ENCODE data around the gene HYPK.
"Not testable (repeated sequence)": the region's sequence is repeated elsewhere in the genome, so short reads cannot be mapped to it uniquely, and the experiment has no call there.

HYPK gene

DNA sequence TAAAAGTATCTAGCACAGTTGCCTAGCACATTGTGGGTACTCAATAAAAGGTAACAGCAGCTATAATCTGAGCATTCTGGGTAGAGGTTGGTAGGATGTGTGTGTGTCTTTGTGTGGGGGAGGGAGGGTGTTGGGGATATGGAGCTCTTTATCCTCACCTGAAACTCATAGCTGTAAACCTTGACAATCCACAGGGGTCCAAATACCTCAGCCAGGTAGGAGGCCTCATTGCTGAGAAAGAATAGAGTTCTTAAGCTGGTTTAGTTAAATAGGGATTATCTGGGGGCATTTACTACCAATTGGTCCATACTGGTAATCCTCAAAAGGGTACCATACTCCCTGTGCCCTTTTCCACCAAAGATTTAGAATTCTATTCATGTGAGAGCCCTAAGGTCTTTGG, 4.4 kb upstream of the HYPK start:
- DNase-seq (ENCODE audit: low read depth), result no peak

DNA sequence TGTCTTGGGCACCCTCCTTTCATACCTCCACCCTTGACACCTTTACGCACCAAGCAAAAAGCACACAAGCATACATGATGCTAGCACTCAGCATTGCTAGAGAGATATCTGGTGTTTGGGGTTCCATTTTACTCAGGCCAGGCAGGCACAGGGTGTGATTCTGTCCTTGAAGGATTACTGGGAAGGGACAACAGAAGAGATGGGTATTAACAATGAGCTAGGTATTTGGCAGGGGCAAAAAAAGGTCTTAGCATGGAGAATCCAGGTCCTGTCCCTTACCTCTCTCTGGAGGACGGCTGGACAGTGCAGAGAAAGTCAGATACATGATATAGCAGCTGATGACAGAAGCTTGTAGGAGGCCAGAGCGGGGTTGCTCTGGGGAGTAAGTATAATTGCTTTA, 3.8 kb upstream of the HYPK start:
- no peak for DNase-seq (ENCODE audit: low read depth)

DNA sequence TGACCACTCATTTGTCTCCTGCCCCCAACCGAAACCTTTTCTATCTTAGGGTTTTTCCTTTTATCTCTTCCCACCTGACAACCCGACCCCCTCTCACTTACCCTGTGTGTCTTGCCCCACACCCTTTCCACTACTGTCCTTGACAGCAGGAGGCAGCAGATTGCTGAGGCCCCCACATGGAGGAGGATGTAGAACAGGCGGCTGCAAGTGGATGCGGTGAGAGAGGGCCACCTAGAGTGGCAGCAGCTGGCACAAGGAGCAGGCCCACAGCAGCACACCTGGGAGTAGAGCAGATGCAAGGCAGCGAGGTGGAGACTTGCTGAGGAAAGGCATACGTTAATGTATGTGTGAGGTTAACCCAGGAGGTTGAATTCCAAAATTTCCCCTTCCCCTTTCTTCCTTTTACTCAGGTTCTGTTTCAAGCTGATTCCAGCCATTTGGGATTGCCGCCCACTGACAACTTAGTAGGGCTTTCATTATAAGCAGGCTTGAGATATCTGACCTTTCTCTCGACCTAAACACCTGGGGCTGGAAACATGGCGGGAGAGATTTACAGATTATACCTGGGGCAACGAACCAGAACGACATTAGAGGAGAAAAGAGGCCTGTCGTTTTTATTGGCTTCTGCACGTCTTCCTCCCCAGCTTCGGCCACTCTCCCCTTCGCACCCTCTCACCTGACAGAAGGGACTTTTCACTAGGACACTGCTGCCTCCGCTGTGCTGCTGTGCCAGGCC, 1.0 kb upstream of the HYPK start:
- DNase-seq (ENCODE audit: low read depth), result no peak

DNA sequence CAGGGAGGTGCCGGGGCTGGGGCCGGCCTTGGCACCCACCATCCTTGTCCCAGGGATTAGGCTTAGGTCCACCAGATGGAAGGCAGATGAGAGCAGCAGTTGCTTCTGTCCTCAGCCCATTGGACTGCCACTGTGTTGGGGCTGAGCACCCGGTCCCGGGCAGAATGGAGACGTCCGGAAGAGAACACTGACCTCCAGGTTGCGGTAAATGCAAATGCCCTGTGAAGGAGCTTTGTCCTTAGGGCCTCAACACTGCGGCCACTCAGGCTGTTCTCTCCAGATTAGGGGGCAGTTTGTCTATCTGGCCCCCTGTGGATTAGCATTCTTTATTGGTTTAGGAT, 484 bp upstream of the HYPK start, which contains the start of gene SERINC4:
Gene SERINC4 (minus strand): TSS at position 276 of the 341 bp plus-strand sequence. CDS start 234 bp downstream, at position 42.
- no peak for DNase-seq (ENCODE audit: low read depth)

DNA sequence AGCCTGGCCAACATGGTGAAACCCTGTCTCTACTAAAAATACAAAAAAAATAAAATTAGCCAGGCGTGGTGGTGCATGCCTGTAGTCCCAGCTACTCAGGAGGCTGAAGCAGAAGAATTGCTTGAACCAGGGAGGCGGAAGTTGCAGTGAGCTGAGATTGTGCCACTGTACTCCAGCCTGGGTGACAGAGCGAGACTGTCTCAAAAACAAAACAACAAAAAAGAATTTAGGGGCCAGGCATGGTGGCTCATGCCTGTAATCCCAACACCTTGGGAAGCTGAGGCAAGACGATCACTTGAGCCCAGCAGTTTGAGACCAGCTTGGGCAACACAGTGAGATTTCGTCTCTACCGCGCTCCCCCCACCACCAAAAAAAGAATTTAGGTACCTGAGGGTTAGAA, 2.3 kb downstream of the HYPK start:
- not testable (repeated sequence) for DNase-seq (ENCODE audit: low read depth)

DNA sequence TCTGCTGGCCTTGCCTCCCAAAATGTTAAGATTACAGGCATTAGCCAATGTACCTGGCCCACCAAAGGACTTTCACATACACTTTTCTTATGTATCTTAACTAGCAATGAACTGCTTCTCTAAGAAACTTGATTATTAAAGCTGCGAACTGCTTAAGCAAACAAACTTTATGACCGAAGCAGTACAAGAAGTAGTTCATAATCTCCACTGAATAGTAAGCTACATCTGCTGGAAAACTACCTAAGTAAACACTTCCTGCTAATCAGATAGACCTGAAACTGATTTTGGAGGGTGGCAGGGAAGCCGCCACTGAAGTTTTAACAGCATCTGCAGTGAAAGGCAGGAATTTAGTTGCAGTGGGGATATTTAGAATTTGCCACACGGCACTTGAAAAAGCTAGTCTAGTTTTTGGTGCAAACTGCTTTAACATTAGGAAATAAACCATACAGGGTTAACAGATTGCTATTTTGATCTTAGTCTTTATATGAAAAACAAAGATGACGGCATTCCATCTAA, 8.1 kb downstream of the HYPK start:
- DNase-seq (ENCODE audit: low read depth), result no peak

DNA sequence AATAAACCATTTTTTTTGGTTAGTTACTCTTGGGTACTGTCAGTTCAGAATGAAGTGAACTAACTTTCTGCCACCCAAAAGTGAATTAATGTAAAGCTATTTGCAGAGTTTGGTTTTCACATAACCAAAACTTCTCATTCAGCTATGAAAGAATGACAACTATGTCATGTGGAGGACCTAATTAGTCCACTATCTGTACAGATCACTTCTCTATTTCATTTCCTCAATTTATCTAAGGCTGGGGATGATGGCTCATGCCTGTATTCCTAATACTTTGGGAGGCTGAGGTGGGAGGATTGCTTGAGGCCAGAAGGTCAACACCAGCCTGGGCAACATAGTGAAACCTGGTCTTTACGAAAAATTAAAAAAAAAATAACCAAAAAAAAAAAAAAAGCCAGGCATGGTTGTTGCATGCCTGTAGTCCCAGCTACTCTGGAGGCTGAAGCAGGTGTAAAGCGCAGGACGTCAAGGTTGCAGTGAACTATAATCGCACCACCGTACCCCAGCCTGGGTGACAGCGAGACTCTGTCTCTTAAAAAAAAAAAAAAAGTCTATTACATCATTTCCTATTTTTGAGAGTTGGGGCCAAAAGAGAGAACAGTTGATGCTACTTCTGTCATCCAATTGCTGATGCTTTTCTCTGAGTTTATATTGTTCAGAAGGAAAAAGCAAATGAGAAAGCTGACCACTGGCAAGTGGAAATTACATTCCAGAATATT, 8.7 kb downstream of the HYPK start:
- DNase-seq (ENCODE audit: low read depth), result no peak

DNA sequence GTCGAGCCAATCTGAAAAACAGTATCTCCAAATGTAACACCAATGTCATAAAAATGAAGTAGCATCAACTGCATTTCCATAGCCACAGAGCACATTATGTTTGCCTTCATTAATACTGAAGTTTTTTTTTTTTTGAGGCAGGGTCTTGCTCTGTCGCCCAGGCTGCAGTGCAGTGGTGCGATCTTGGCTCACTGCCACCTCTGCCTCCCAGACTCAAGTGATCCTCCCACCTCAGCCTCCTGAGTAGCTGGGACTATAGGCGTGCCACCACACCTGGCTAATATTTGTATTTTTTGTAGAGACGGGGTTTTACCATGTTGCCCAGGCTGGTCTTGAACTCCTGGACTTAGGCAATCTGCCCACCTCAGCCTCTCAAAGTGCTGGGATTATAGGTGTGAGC, 14.7 kb downstream of the HYPK start:
- DNase-seq (ENCODE audit: low read depth), result not testable (repeated sequence)

DNA sequence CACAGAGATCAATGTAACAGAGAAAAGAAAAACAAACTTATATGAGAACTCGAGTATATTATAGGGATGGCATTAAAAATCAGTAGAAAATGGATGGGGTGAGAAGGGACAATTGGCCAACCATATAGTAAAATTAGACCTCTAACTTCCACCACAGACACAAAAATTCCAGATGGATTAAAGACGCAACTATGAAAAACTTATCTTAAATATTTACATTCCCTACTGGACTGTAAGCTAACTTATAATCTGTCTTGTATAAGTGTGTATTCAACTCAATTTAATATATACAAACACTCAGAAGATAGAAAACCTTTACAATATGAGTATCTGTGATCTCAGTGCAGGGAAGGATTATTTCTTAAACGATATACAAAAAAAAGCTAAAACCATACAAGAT, 21.1 kb downstream of the HYPK start:
- DNase-seq (ENCODE audit: low read depth), result no peak

DNA sequence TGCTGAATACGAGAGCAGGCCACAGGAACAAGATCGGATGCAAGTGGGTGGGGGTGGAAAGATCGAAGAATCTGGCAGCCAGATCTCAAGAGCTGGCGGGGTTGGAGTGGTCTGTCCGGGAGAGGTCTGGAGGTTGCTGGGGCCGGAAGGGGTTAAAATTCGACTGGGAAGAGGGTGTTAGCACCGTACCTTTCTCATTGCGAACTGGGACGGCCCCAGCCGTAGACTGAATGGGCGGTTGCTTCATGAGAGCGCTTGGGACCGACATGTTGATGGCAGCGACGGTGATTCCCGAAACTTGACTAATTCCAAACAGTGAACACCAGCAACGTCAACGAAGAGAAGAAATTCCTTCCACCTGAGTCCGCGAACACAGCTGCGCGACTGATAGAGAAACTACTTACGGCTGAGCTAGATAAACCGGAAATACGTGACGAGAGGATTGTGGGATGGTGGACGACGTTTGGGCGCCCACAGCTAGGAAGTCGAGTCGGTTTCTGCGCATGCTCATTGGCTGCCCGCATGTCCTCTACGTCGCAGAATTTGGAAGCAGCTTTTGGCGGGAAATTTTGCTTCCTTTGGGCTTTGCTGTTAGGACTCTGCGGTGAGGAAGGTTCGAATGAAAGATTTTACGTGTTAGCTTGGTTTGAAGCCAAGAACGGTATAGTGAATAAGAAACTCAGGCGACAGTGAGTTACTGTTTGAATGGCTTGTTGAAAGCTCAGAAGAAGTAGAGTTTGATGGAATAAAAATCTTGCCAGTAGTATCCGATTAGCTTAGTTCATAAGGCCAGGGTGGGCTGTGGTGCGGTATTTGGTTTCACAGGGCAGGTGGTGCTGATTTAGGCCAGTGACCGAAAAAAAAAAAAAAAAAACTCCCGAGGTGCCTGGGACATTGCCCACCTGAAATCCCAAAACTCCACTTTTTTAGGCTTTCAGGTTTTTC, 24.2 kb downstream of the HYPK start, which contains the start of gene MFAP1:
Gene MFAP1 (minus strand): TSS at position 389 of the 945 bp plus-strand sequence. CDS start 121 bp downstream, at position 268.
- DNase-seq (ENCODE audit: low read depth), result peak; percentile 78

DNA sequence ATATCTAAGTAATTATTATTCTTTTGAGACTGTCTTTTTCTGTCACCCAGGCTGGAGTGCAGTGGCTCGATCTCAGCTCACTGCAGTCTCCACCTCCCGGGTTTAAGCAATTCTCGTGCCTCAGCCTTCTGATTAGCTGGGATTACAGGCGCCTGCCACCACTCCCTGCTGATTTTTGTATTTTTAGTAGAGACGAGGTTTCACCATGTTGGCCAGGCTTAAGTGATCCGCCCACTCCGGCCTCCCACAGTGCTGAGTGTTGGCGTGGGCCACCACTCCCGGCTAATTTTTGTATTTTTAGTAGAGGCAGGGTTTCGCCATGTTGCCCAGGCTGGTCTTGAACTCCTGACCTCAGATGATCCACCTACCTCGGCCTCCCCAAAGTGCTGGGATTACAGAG, 24.9 kb downstream of the HYPK start:
- not testable (repeated sequence) for DNase-seq (ENCODE audit: low read depth)

DNA sequence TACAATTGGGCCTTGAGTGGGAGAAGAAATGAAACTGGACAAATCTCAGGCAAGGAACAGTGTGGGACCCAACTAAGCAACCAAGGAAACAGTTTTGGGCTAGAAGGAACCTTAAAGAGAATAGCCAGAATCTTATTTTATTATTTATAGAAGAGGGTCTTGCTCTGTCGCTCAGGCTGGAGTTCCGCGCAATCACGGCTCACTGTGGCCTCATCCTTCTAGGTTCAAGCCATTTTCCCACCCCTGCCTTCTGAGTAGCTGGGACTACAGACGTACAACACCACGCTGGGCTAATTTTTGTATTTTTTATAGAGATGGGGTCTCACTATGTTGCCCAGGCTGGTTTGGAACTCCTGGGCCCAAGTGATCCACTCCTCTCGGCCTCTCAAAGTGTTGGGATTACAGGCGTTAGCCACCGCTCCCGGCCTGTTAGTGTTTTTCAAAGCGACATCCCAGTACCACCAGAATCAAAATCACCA, 25.7 kb downstream of the HYPK start:
- DNase-seq (ENCODE audit: low read depth), result no peak

DNA sequence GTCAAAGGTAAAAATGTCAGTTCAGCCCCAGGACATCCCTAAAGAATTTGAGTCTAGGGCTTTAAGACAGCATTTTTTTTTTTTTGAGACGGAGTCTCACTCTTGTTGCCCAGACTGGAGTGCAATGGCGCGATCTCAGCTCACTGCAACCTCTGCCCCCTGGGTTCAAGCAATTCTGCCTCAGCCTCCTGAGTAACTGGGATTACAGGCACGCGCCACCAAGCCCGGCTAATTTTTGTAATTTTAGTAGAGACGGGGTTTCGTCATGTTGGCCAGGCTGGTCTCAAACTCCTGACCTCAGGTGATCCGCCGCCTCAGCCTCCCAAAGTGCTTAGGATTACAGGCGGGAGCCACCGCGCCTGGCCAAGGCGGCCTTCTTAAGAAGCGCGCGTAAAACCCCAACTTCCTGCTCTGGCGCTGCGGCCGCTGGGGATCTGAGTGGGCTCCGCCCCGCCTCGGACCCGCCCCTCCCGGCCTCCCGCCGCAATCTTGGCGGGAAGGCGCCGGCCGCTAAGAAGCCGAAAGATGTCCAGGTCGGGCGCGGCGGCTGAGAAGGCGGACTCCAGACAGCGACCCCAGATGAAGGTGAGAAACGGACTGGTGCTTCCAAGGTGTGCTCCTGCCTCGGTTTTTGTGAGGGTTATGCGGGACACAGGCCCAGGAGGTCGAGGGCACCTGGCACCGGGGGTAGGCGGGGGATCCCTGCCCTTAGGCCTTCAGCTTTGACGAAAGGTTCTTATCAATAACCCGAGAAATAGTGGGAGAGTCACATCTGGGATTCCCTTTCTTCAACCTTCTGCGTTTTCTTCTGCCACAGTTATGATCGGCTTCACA, 26.3 kb downstream of the HYPK start, which contains the start of gene WDR76:
Gene WDR76 (plus strand): TSS at position 495 of the 834 bp plus-strand sequence. CDS start 31 bp downstream, at position 526.
- no peak for DNase-seq (ENCODE audit: low read depth)

DNA sequence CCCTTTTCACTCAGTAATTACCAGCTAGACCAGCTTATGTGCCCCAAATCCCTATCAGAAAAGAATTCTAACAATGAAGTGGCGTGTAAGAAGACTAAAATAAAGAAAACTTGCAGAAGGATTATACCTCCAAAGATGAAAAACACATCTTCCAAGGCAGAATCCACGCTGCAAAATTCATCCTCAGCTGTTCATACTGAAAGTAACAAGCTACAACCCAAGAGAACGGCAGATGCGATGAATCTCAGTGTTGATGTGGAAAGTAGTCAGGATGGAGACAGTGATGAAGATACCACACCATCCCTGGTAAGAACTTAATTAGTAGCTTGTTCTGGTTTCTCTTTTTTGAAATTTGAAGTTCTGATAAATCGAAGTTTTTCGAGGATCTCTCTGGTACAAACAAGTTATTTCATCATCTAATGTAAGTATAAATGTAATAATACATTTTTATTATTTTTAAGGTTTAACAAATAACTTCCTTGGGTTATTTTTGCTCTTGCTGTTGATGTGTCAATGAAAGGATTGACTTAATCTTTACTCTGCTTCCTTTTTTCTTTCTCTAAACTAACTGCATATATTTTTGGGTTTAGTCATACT, 27.8 kb downstream of the HYPK start:
- DNase-seq (ENCODE audit: low read depth), result no peak

DNA sequence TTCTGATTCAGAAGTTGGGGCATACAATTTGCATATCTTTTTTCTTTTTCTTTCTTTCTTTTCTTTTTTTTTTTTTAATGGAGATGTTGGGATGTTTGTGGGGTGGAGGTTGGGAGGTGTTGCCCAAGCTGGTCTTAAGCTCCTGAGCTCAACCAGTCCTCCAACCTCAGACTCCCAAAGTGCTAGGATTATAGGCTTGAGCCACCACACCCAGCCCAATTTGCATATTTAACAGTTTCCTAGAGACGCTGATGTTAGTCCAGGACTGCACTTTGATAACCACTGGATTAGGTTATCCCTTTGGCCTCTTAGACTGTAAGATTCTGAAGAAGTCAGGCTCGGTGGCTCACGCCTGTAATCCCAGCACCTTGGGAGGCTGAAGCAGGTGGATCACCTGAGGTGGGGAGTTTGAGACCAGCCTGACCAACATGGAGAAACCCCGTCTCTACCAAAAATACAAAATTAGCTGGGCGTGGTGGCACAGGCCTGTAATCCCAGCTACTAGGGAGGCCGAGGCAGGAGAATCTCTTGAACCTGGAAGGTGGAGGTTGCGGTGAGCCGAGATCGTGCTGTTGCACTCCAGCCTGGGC, 29.6 kb downstream of the HYPK start:
- DNase-seq (ENCODE audit: low read depth), result not testable (repeated sequence)

DNA sequence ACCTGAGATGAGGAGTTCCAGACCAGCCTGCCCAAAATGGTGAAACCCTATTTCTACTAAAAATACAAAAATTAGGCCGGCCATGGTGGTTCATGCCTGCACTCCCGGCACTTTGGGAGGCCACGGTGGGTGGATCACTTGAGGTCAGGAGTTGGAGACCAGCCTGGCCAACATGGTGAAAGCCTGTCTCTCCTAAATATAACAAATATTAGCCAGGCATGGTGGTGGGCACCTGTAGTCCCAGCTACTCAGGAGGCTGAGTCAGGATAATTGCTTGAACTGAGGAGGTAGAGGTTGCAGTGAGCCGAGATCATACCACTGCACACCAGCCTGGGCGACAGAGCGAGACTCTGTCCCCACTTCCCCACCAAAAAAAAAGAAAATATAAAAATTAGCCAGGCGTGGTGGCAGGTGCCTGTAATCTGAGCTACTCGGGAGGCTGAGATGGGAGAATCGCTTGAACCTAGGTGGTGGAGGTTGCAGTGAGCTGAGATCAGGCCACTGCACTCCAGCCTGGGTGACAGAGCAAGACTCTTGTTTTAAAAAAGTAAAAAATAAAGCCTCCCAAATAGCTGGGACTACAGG, 30.4 kb downstream of the HYPK start:
- DNase-seq (ENCODE audit: low read depth), result not testable (repeated sequence)

DNA sequence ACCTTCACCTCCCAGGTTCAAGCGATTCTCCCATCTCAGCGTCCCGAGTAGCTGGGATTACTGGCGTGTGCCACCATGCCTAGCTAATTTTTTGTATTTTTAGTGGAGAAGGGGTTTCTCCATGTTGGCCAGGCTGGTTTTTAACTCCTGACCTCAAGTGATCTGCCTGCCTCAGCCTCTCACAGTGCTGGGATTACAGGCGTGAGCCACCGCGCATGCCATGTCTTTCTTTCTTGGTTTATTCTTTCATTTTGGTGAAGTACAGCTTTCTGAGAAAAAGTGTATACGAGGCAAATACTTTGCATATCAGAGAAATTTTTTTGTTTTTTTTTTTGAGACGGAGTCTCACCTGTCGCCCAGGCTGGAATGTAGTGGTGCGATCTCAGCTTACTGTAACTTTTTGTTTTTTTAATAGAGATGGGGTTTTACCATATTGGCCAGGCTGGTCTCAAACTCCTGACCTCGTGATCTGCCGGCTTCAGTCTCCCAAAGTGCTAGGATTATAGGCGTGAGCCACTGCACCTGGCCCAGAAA, 31.2 kb downstream of the HYPK start:
- not testable (repeated sequence) for DNase-seq (ENCODE audit: low read depth)

DNA sequence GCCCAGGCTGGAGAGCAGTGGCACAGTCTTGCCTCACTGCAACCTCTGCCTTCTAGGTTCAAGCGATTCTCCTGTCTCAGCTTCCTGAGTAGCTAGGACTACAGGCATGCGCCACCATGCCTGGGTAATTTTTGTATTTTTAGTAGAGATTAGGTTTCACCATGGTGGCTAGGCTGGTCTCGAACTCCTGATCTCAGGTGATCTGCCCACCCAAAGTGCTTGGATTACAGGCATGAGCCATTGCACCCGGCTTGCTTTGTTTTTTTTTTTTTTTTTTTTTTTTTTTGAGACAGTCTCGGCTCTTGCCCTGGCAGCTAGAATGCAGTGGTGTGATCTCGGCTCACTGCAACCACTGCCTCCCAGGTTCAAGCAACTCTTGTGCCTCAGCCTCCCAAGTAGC, 32.1 kb downstream of the HYPK start:
- DNase-seq (ENCODE audit: low read depth), result not testable (repeated sequence)

DNA sequence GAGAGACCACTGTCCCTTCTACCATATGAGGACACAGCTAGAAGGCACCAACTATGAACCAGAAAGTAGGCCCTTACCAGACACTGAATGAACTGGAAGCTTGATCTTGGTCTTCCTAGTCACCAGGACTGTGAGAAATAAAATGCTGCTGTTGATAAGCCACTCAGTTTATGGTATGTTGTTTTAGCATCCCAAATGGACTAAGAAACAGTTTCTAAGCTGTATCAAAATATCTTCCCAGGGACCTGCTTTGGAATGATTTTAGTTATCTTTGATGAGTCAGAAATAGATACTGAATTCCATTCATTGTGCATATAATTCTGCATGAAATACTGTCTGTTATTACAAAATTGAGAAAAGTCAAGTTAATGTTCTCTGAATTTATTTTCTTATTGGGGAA, 45.0 kb downstream of the HYPK start:
- no peak for DNase-seq (ENCODE audit: low read depth)
